ENCODE data around the gene KCND2.
"Not testable (repeated sequence)": the region's sequence is repeated elsewhere in the genome, so short reads cannot be mapped to it uniquely, and the experiment has no call there.

KCND2 gene

GRCh38 chr7:120774481-120774880, 501.5 kb downstream of the KCND2 start:
- no peak for DNase-seq

- DNase-seq = no peak
Observed at GRCh38 chr7:120775755-120776154, 502.8 kb downstream of the KCND2 start.

- not testable (repeated sequence) for DNase-seq
Observed at GRCh38 chr7:120779078-120779477, 506.1 kb downstream of the KCND2 start.

DNA sequence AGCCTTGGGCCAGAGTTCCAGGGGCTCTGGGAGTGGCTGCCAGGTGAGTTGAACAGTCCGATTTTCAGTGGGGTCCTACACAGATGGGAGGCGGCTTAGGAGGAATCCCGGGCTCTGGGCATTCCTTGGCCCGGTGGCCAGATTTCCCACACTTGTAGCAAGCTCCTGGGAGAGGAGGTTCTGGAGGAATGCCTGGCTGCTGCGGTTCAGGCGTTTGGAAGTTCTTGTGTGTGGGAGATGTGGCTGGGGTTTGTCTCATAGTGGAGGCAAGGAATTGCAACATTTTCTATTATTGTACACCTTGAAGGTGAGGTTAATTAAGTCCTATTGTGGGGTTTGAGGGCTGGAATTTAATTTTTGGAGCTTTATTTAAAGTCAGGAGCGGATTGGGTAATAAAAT, 507.5 kb downstream of the KCND2 start:
- not testable (repeated sequence) for DNase-seq

- no peak for DNase-seq
Observed at GRCh38 chr7:120780938-120781337, 508.0 kb downstream of the KCND2 start.

- not testable (repeated sequence) for DNase-seq
Observed at GRCh38 chr7:120781924-120782323, 508.9 kb downstream of the KCND2 start.

- DNase-seq = no peak
Observed at GRCh38 chr7:120783273-120783672, 510.3 kb downstream of the KCND2 start.

GRCh38 chr7:120783721-120784120, 510.7 kb downstream of the KCND2 start:
- DNase-seq = no peak

GRCh38 chr7:120785095-120785494, 512.1 kb downstream of the KCND2 start:
- no peak for DNase-seq

GRCh38 chr7:120792091-120792860, 519.3 kb downstream of the KCND2 start:
- peak; percentile 48 to 73 for DNase-seq

DNA sequence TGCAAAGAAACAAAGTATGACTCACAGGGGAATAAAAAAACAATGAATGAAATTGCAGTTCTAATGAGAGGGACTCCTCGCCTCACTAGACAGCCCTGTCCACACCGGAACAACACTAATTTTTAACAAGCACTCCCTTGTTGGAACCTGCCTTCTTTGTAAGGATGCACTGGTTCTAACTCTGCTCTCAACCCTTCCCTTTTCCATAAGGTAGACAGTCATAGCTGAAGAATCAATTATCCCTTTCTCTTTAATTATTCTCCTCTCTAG, 519.8 kb downstream of the KCND2 start:
- no peak for DNase-seq

DNA sequence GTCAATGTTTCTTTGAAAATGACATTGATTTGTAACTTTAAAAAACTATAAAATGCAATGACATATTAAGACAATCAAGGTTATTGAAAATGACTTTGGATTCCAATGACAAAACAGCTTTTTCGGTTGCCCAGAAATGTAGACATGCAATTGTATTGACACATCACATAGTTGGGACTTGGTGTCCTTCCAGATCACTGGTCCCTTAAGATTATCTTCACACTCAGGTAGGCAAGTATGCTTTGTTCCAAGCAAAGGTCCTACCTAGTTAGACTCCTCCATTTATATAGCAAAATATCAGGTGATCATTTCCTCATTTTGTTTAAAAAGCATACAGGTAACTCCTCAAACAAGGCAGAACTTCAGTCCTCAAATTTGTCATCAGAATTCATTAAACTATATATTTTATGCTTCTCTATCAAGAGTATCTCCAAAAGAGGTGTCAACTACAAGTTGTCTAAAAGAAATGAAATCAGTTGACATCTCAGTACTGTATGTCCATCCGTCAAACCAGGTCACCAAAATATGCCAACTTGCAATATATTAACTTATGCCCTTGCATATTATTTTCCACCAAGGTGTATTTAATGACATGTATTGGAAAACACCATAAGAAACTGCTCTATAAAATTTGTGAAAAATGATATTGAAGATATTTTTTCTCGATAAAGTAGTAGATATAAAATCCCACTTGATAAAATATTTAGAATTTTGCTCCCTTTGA, 520.4 kb downstream of the KCND2 start:
- DNase-seq = no peak

GRCh38 chr7:120794106-120794729, 521.2 kb downstream of the KCND2 start:
- no peak for DNase-seq

DNA sequence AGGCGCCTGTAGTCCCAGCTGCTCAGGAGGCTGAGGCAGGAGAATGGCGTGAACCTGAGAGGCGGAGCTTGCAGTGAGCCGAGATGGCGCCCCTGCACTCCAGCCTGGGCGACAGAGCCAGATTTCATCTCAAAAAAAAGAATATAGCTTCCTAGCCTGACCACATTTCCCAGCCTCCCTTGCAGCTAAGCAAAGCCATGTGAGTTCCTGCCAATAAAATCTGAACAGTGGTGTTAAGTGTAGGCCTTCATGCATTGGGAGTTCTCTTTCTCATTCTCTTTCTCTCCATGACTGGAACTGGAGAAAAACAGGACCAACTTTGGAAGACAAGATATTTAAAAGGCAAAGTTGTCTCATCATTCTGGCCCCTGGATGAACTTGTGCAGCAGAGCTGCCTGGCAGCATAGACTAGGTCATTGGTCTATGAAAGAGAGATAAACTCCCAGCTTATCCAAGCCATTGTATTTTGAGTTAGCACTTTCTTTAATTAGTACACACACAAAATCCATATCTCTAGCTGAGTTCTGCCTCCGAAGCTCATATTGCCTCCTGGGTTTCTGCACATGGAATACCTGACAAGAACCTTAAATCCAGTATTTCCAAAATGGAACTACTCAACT, 524.2 kb downstream of the KCND2 start:
- no peak for DNase-seq

DNA sequence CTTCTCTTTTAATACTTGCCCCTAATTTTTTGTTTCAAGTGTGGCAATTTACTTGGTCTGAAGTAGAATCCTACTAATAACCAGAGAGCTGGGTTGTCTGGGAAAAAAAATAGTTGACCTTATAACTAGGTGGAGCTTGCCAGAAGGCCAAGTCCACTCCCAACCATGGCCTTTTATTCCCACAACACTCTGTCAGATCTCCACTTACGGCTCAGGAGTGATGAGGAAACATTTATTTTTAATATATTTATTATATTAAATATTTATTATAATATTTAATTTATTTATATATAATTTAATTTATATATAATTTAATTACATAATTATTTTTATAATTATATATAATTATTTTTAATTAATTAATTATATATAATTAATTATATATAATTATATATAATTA, 526.2 kb downstream of the KCND2 start:
- DNase-seq = no peak

Data from inflammatory macrophage (primary cell).